ENCODE measurements around the gene FYN.
A peak's percentile ranks its signal among the peaks of the same experiment; 100 is the strongest.
"Not testable (repeated sequence)": the region's sequence is repeated elsewhere in the genome, so short reads cannot be mapped to it uniquely, and the experiment has no call there.

FYN gene

GRCh38 chr6:111873178-111874024 lies at the start of gene FYN:
TSS of gene FYN (minus strand) at chr6:111873452. CDS start at chr6:111720051, 153,401 bp downstream.
- peak; percentile 99 for DNase-seq

DNA sequence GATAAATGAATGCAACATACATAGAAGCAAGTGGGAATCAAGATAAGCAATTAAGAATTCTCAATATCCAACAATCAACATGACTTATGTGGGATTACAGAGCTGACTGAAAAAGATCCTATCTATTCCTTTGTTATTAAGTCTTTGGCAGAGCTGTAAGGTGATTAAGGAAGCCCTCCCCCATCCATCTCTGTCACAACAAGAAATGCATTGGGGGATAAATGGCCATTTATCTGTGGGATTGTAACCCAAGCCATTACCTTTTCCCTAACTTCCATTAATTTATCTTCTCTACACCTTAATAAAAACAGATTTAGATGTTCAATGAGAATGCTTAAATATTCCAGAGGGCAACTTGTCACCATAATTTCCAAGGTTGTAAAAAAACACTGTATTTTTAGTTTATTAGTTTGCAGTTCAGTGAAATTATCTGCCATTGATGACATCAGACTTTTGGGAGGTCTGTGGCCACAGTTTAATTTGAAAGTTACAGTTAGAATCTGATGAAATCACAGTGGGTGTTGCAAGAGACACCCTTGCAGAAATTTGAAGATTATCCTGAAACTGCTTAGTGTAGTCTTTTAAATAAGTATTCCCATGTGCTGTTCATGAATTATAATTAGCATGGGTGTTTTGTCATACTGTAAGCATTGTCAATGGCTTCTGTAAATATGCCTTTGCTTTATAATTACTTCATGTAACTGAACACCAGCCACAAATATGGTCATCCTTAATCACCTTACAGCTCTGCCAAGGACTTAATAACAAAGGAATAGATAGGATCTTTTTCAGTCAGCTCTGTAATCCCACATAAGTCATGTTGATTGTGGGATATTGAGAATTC lies 49.4 kb upstream of the FYN start:
- no peak for DNase-seq

GRCh38 chr6:111921103-111921502 lies 47.9 kb upstream of the FYN start:
- no peak for DNase-seq

DNA sequence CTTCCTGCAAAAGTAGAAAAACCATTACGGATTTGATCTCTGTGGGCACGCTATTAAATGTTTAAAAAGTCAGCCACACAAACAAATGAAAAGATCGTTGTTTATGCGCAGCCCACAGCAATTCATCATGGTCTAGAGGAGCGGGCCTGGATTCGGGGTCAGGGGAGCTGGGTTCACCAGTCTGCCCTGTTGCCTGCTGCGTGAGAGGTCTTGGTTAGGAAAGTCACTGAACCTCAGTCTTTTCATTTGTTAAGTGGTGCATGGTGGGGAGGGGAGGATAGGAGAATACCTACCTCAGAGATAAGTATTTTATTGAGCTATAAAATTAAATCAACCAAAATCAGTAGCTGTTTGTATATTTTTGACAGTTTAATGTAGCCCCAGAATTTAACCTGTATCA lies 47.3 kb upstream of the FYN start:
- DNase-seq = no peak

DNA sequence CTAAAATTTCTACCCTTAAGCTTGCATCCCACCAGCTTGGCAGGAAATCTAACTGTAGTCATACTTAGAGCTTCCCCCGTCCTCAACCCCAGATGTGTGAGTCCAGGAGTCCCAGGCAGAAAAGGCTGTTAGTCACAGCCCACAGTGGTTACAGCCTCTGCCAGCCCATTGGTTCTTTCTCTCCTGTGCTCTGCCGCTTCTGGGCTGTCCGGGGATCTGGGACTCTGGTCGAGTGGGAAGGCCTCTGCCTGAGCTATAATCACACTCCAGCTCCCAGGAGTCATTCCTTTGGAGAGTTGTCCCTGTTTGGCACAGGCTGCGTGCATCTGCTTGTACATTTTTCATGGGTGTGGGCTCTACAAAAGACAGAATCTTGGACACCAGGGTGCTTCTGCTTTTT lies 45.6 kb upstream of the FYN start:
- DNase-seq = no peak

- DNase-seq = no peak
These were observed 43.5 kb upstream of the FYN start for GRCh38 chr6:111916747-111917146.

GRCh38 chr6:111914617-111915016 lies 41.4 kb upstream of the FYN start:
- no peak for DNase-seq

DNA sequence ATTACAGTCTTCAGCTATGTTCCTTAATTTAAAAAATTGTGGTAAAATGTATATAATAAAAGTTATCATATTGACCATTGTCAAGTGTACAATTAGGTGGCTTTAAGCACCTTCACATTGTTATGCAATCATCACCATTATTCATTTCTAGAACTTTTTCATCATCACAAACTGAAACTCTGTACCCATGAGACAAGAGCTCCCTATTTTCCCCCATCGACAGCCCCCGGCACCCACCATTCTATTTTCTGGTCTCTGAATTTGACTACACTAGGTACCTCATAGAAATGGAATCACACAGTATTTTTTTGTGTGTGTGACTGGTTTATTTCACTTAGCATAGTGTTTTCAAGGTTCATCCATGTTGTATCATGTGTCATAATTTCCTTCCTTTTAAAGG lies 39.7 kb upstream of the FYN start:
- DNase-seq = no peak

DNA sequence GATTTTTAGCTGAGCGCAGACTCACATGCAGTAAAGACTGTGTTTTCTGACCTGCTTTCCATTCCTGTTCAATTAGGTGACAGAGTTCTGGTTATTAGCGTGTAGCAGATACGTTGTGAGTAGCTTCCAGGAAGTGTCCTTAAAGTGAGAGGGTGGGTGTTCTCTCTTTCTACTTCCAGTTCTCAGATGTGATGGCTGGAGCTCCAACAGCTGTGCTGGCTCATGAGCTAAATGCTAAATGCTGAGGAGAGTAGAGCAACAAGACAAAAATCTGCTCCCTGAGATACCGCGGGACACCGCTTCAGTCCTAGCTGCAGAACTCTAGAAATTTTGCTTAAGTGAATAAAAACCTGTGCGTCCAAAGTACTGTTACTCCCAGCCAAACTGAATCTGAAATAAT lies 38.2 kb upstream of the FYN start:
- no peak for DNase-seq

DNA sequence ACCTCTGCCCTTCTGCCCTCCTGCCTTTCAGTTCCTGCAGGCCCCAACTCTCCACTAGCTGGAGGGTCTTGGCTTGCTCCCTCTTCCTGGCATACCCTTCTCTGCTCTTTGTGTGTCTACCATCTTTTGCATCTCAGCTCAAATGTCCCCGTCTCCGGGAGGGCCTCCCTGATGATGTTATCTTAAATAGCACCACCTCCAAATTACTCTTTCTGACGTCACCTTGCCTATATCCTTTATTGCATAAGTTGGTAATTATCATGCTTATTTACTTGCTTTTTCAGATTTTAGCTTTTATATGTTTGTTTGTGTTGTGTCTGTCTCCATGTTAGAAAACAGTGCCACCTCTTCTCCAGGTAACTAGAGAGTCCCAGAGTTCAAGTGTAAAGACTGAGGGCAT lies 36.0 kb upstream of the FYN start:
- no peak for DNase-seq

DNA sequence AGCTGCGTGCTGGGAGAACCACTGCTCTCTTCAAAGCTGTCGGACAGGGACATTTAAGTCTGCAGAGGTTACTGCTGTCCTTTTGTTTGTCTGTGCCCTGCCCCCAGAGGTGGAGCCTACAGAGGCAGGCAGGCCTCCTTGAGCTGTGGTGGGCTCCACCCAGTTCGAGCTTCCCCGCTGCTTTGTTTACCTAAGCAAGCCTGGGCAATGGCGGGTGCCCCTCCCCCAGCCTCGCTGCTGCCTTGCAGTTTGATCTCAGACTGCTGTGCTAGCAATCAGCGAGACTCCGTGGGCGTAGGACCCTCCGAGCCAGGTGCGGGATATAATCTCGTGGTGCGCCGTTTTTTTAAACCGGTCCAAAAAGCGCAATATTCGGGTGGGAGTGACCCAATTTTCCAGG lies 35.1 kb upstream of the FYN start:
- DNase-seq = not testable (repeated sequence)

GRCh38 chr6:111900735-111901134 lies 27.5 kb upstream of the FYN start:
- no peak for DNase-seq

DNA sequence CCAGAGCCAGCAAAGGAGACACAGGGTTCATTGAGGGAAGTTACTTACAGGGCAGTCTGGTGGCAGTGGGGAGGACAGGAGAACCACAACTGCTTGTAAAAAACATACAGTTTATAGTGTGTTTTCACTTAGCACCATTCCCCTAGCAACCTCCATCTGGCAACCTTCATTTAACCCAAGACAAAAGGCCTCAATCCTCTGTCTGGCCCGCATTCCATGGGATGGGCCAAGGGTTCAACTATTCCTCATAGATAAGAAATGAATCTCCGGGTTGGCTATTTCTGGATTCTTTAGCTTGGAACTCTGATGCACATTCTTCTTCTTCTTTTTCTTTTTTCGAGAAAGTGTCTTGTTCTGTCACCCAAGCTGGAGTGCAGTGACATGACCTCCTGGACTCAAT lies 26.3 kb upstream of the FYN start:
- no peak for DNase-seq

DNA sequence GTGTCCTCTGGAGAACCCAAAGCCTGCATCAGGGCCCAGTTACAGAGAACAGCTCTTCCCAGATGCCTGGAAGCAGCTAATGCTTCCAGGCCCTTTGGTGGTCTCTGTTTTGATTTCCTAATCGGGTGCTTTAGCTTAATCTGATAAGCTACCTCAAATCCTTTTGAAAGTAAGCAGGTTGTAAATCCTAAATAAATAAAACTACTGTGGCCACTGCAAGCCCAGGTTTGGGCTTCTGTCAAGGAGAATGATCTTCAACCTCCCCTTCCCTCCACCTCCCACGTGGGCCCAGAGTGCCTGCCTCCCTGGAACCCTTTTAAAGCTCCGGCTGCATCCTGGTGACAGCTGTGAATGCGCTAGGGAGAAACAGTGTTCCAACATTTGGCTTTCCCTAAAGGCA lies 25.2 kb upstream of the FYN start:
- no peak for DNase-seq

DNA sequence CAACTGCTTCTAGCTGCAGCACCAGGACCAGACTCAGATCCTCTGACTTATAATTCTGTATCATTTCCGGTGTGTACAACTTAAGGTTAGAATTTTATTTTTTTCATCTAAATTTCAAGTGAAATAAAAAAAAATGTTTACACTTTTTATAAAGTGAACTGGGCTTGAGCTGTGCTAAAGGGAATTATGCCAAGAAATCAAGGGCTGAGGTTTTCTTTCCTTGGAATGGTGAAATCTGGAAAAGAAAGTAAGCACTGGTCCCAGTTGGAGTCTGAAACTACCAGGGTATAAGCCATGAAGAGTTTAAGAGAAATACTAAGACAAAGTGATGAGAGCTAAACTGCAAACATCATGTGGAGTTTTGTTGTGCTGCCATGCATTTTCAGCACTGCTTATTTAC lies 21.7 kb upstream of the FYN start:
- no peak for DNase-seq

GRCh38 chr6:111894272-111894671 lies 21.0 kb upstream of the FYN start:
- DNase-seq = no peak

DNA sequence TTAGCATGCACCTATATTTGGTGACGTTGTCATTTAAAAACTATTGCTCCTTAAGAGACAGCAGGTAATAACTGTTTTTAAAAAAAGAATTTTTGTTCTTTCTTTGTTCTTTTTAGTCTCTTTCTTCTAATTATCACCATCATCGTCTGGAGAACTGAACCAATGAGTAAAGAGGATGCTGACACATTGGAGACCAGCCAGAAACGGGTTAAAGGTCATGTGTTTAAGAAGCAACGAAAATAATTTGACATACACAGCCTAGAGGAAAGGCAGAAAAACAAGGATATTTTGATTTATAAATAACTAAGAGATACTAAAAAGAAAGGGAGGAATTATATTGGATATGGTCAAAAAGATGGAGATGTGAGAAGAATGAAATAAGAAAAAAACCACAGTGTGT lies 19.2 kb upstream of the FYN start:
- DNase-seq = no peak

DNA sequence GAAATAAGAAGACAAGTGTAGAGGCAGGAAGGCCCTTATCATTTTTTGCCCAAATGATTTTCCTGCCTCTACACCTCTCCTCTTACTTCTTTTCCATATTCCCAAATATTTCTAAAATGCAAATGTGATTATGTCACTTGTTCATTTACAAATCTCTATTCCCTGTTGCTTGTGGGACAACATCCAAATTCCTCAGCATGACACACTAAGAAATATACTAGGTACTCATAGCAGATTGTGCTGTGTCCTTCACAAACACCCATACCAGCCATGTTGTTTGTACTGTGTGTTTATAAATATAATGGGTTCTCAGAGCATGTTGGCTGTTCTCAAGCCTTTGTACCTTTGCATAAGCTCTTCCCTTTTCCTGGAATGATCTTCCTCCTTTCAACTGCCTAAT lies 17.7 kb upstream of the FYN start:
- no peak for DNase-seq

DNA sequence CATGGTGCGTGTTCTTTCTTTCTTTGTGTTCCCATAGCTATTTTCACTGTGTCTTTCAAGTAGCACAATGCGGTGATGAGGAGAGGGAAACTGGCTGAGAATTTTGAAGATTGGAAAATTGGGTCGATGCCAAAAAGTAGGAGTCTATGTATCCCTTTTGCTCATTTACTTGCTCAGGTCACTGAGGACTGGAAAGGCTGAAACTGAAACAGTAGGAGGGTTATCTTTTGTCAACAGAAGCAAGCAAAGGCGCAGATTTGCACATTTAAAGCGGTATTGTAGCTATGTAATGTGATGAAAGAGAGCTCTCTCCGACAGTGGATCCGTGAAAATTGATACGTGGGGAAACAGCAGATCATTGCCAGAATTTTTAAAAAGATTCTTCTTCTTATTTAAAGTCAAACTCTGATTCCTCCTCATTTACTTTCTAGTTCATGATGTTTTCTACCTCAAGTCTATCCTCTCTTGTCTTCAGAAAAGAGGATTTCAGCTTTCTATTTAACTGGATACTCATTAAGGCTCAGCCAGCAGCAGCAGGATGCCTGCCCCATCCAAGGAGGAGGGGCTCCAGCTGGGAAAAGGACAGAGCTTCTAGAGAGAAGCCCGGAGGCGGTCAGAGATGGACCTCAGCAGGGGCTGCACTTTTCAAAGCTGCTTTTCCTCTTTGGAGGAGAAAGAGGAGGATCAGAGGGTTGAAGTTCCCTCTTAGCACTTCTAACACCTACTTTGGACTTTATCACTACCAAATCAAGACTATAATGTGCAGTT lies 15.9 kb upstream of the FYN start:
- no peak for DNase-seq

GRCh38 chr6:111886793-111887192 lies 13.5 kb upstream of the FYN start:
- not testable (repeated sequence) for DNase-seq

DNA sequence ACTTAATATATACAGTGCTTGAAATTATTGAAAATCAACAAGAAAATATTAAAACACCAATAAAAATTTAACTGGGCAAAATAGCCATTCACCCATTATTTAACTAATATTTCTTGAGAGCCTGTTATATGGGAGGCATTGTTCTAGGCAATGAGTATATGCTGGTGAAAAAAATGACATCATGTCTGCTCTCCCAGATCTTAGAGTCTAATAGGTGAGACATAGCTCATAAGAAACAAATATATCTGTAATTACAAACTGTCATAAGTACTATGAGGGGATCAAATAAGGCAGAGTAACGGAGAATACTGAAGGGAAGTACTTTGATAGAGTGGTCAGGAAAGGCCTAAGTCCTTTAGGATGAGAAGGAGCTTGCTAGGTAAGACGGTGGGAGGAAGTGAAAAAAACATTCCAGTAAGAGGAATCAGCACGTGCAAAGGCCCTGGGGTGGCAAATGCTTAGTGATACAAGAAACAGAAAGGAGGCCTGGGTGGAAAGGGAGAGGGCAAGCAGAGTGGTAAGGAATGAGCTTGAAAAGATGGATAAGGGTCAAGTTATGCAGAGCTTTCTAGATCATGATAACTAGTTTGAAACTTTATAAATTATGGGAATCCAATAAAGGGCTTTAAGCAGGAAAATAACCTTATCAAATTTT lies 12.2 kb upstream of the FYN start:
- DNase-seq = no peak

- no peak for DNase-seq
These were observed 10.8 kb upstream of the FYN start for GRCh38 chr6:111884068-111884467.

Data from activated T-cell treated with anti-CD3 and anti-CD28 coated beads, Interleukin-2, amount 50 U/mL, for 1 hour (primary cell).